T-helper 9 cell (primary cell): Measurements from ENCODE around the gene TMEM59.
"Not testable (repeated sequence)": the region's sequence is repeated elsewhere in the genome, so short reads cannot be mapped to it uniquely, and the experiment has no call there.

Experiments used
- DNase-seq: peaks from one replicate; pipeline ENCODE4 v3.0.0-alpha.2; 2020

The TMEM59 gene

GRCh38 chr1:54011316-54012007, 41.5 kb downstream of the TMEM59 start:
- no peak for DNase-seq

GRCh38 chr1:54010415-54011117, 42.4 kb downstream of the TMEM59 start:
- DNase-seq, result no peak

GRCh38 chr1:54009406-54009805, 43.6 kb downstream of the TMEM59 start:
- no peak for DNase-seq

- no peak for DNase-seq
These were observed 44.1 kb downstream of the TMEM59 start for GRCh38 chr1:54008876-54009275.

- DNase-seq, result no peak
These were observed 45.4 kb downstream of the TMEM59 start for GRCh38 chr1:54007613-54008012.

- no peak for DNase-seq
These were observed 46.5 kb downstream of the TMEM59 start for GRCh38 chr1:54006508-54006907.

GRCh38 chr1:54004481-54005049, 48.4 kb downstream of the TMEM59 start:
- DNase-seq, result no peak

GRCh38 chr1:54003750-54004480, 49.1 kb downstream of the TMEM59 start:
- not testable (repeated sequence) for DNase-seq

GRCh38 chr1:54003249-54003646, 49.8 kb downstream of the TMEM59 start:
- DNase-seq, result no peak

- DNase-seq, result no peak
These were observed 50.3 kb downstream of the TMEM59 start for GRCh38 chr1:54002544-54003248.

- no peak for DNase-seq
These were observed 51.4 kb downstream of the TMEM59 start for GRCh38 chr1:54001591-54001990.

GRCh38 chr1:53999920-54000319, 53.1 kb downstream of the TMEM59 start:
- DNase-seq, result no peak

GRCh38 chr1:53998223-53998622, 54.8 kb downstream of the TMEM59 start:
- DNase-seq, result no peak

- DNase-seq, result no peak
These were observed 57.3 kb downstream of the TMEM59 start for GRCh38 chr1:53995683-53996082.

GRCh38 chr1:53994516-53994915, 58.5 kb downstream of the TMEM59 start:
- DNase-seq, result not testable (repeated sequence)

- DNase-seq, result no peak
These were observed 60.7 kb downstream of the TMEM59 start for GRCh38 chr1:53992085-53992874.

GRCh38 chr1:53987880-53988279, 65.1 kb downstream of the TMEM59 start:
- no peak for DNase-seq

GRCh38 chr1:53986458-53986857, 66.5 kb downstream of the TMEM59 start:
- no peak for DNase-seq

- DNase-seq, result no peak
These were observed 68.3 kb downstream of the TMEM59 start for GRCh38 chr1:53984726-53985125.

GRCh38 chr1:53982763-53983104, 70.3 kb downstream of the TMEM59 start:
- DNase-seq, result no peak

- no peak for DNase-seq
These were observed 70.8 kb downstream of the TMEM59 start for GRCh38 chr1:53982034-53982762.
